PC-3 (cell line): ENCODE results near the gene TMEM176A.

Experiments used
- CTCF ChIP-seq: fragments of 300-600 bp; sonication (generic); conservative IDR thresholded peaks from 2 replicates; pipeline ENCODE4 v1.5.1; 2017; ENCODE audit warnings: antibody characterized with exemption, low read depth, mild to moderate bottlenecking, low read length
- EZH2 ChIP-seq: fragments of 300-600 bp; sonication (generic); IDR thresholded peaks from one replicate; pipeline ENCODE4 v1.6.1; 2017; ENCODE audit warnings: antibody characterized with exemption, mild to moderate bottlenecking, low read length; ENCODE audit not compliant: unreplicated experiment

GRCh38 chr7:150820148-150820547 is 19.6 kb downstream of the TMEM176A start:
- TF ChIP-seq CTCF (no peak), EZH2 (no peak)
